ENCODE measurements around the gene MYH10.

The MYH10 gene

DNA sequence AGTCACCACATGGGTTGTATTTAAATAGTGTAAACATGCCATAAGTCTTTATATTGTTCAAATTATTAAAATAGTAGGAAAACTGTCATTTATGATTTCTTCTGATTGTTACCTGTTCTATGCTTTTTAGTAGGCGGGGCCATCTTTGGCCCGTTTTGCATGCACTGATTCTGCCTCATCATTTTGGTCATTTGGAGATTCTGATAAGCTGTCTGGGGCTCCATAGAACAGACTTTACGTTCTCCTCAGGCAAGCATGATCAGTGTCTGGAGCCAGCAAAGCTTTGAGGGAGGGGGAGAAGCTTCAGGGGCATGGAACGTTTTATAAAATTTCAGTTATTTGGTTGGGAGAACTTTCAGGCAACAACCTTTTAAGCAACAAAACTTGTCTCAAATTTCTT is 186.0 kb downstream of the MYH10 start:
- peak; percentile 47 for DNase-seq (ENCODE audit: low spot score)

DNA sequence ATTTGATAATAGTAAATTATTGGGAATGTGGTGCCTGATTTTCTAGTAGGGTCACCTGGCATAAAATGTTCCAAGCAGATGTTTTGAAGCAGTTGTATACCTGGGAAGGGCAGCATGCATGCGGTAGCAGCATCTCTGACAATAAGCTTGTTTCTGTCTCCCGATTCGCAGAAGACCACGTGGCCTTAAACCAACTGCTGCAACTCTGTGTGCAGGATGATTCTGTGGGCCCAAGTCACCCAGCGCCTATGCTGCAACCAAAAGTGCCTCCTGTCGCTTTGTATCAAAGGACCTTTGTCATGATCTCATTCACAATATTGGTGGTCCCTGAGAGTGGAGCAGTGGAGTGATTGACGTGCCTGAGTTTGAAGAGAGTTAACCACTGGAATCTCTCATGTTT is 186.8 kb downstream of the MYH10 start:
- DNase-seq (ENCODE audit: low spot score) = no peak

DNA sequence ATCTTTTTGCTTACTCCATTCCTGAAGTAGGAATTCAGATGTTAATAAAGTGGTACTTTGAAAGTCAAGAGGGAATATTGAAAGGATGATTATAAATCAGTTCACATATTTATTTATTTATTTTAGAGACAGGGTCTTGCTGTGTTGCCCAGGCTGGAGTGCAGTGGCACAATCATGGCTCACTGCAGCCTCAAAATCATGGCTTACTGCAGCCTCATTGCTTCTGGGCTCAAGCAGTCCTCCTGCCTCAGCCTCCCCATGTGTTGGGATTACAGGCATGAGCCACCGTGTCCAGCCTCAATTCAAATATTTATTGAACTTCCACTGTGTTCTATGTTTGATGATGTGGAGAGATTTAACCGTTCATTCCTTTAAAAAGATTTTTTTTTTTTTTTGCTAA is 188.2 kb downstream of the MYH10 start:
- DNase-seq (ENCODE audit: low spot score) = no peak

- DNase-seq (ENCODE audit: low spot score) = no peak
Observed at GRCh38 chr17:8441690-8442089, 188.8 kb downstream of the MYH10 start.

GRCh38 chr17:8439681-8440080 is 190.8 kb downstream of the MYH10 start:
- DNase-seq (ENCODE audit: low spot score) = no peak

DNA sequence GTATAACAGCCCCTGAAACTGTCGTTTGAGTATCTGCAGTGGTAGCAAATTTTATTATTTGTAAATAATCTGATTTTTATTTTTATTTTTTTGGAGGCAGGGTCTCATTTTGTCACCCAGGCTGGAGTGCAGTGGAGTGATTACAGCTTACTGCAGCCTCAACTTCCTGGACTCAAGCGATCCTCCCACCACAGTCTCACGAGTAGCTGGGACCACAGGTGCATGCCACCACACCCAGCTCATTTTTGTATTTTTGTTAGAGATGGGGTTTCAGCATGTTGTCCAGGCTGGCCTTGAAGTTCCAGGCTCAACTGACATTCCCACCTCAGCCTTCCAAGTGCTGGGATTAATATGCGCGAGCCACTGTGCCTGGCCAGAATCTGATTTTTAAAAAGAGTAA is 192.1 kb downstream of the MYH10 start:
- no peak for DNase-seq (ENCODE audit: low spot score)

DNA sequence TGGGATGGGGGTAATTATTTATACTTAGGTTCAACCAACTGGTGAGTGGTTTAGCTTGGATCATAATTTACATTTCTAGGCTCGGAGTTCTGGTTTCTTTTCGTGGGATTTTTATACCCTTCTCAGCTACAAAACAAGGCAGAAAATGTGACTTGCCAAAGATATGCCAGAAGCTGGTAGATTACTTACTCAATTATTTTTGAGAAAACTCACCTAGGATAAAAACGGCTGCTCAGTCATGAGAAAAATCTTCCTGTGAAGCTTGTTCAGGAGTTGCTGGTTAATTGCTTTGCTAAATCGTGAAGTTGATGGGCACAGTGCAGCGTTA is 193.7 kb downstream of the MYH10 start:
- DNase-seq (ENCODE audit: low spot score) = no peak

DNA sequence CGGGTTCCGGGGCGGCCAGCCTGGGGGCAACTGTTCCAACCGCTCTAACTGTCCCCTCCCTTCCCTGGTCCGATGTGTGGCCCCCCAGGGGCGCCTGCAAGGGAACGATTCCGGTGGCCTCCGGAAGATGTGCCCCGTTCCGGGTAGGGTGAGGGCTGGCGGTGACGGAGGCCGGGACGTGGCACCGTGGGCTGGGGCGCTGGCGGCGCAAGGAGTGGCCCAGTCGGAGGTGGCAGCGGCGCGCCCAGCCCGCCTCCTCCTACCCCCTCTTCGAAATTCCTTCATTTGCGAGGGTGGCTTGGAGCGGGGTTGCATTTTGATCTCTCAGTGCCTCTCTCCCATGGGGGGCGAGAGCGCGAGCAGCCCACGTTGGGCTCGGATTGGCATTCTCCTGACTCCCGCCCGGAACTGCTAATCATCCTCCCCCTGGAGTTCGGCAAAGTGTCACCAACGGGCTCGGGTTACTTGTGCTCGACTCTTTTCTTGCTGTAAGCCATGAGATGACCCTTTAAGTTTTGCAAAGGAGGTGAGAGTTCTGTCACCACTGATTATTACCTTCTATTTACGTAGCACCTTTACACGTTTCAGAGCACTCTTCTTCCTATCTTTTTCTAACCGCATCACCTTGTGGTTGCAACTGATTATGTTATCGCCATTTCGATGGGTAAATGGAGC is 194.2 kb downstream of the MYH10 start:
- DNase-seq (ENCODE audit: low spot score) = peak; percentile 77

DNA sequence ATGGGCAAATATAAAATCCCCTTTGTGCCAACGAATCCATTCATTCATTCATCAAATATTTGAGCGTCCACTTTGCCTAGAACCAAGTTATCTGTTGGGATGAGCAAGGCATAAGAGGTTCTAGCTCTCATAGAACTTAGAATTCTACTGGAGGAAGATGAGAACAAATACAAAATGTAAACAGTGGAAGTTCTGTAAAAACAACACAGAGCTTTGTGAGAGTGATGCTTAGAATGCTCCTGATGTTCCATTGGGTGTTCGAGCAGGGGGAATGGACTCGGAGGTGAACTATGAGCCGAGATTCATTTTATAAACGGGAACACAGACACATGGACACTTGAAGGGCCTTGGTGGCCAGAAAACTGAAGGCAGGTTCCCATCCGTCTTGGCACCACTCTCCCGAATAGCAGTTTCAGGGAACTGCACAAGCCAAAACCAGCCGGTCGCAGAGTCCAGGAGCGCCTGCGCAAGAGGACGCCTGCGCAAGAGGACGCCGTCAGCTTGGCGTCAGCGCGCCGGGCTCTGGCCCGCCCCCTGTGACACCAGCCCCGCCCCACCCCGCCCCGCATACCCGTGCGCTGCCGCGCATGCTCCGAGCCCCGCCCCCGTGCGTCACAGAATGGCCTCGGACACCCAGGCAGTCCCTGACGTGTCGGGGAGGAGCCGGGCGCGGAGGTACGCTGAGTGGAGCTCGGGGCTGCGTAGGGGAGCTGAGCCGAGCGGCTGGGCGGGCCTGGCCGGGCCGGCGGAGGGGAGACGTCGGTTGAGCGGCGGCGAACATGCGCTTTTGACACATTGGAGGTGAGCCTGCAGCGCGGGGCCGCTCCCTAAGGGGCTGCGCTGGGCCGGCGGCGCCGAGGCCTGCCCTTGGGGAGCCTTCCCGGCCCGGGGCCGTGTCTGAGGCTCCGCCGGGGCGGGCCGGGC is 195.0 kb downstream of the MYH10 start, which contains the start of gene NDEL1:
TSS of gene NDEL1 (plus strand) at position 640 of the 924 bp plus-strand sequence. CDS start 8,388 bp downstream, outside the sequence.
- DNase-seq (ENCODE audit: low spot score) = peak; percentile 98

DNA sequence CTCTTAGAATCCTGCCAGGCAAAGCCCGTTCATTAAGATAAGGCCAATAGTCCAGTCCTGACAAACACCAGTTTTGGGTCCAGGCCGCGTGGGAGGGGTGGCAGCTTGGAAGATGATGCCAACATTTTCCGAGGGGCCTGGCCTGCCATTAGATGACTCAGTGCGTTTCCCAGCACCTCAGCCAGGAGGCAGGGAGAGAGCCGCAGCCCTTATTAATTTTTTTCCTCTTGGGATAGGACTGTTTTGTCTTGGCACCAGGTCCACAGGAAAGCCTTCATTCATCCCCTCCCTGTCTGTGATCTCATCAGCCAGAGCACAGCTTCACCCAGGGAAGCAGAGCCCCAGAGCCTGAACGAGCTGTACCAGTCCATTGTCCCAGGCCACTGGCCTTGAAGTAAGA is 199.6 kb downstream of the MYH10 start:
- no peak for DNase-seq (ENCODE audit: low spot score)

DNA sequence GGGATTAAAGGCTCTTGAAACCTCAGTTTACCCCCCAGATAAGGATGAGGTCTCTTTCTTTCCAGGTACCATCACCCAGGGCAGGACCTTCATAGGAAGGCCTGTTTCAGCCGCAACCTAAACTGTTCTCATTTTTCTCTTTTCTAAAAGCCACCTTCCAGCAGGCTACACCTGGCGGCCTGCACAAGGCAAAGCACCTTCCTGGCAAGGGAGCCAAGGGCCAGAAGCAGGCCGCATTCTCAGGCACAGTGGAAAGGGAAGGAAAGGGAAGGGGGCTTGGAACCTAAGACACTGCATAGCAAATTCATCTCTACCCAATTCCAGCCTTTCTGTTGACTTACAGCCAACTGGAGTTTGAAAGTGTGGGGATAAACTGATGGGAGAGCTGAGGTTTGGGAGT is 203.7 kb downstream of the MYH10 start:
- DNase-seq (ENCODE audit: low spot score) = no peak

- DNase-seq (ENCODE audit: low spot score) = no peak
Observed at GRCh38 chr17:8426094-8426720, 204.3 kb downstream of the MYH10 start.
